LNCaP clone FGC (cell line): Measurements from ENCODE around the gene CASQ2.

Experiments
- DNase-seq: peaks from one replicate; pipeline ENCODE4 v3.0.0-alpha.2; 2011; ENCODE audit warnings: low read depth
- H3K4me3 ChIP-seq: 2 replicates; pipeline ENCODE4 v1.5.1; 2011; ENCODE audit warnings: mild to moderate bottlenecking, low read depth, low read length, control low read depth
- TF ChIP-seq, protein P1 (sequence below): IDR thresholded peaks from 2 replicates; pipeline ENCODE4 v1.5.1; 2012; ENCODE audit warnings: mild to moderate bottlenecking; ENCODE audit not compliant: control insufficient read depth, insufficient read depth; ENCODE audit errors: extremely low read depth

Gene CASQ2

GRCh38 chr1:115661157-115661556 is 107.4 kb downstream of the CASQ2 start:
- TF ChIP-seq, protein P1, sequence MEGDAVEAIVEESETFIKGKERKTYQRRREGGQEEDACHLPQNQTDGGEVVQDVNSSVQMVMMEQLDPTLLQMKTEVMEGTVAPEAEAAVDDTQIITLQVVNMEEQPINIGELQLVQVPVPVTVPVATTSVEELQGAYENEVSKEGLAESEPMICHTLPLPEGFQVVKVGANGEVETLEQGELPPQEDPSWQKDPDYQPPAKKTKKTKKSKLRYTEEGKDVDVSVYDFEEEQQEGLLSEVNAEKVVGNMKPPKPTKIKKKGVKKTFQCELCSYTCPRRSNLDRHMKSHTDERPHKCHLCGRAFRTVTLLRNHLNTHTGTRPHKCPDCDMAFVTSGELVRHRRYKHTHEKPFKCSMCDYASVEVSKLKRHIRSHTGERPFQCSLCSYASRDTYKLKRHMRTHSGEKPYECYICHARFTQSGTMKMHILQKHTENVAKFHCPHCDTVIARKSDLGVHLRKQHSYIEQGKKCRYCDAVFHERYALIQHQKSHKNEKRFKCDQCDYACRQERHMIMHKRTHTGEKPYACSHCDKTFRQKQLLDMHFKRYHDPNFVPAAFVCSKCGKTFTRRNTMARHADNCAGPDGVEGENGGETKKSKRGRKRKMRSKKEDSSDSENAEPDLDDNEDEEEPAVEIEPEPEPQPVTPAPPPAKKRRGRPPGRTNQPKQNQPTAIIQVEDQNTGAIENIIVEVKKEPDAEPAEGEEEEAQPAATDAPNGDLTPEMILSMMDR = no peak
- DNase-seq = no peak
- H3K4me3 ChIP-seq = no peak overlapping the region

DNA sequence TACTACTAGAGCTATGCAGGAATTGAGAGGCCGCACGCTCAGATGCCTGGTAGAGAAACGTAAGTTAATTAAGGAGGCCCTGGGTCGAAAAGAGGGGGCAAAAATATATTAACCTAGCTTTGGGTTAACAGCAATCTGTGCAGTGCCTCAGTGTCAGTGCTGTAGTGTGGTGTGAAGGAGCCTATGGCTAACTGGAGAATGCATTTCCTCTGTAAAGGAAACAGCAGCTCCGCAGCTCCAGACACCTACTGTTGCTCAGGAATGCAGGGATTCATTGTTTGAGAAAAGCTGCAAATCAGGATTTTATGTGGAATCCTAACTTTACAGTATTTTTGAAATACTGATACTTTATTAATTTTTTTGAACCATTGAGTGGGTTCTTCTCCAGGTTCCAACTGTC is 108.4 kb downstream of the CASQ2 start:
- TF ChIP-seq, protein P1 = no peak
- H3K4me3 ChIP-seq = no peak overlapping the region
- no peak for DNase-seq

DNA sequence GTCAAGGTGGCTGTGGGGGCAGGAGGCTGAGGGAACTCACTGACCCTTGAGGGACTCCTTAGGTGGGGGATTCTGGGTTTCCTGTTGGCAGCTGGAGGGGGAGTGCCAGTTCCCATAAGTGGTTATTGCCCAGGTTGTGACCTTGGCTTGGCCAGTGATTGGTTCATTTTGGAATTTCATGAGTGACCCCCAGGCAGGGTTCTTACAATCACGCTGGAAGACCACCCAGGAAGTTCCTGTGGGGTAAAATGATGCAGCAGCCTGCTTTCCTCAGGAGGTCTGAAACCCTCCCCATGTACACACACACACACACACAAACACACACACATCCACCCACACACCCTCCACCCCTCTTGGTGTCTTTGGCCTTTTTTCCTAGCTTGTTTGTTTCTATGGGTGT is 109.9 kb downstream of the CASQ2 start:
- H3K4me3 ChIP-seq = no peak overlapping the region
- TF ChIP-seq, protein P1 = no peak
- DNase-seq = no peak

- no peak for DNase-seq
- TF ChIP-seq, protein P1 = no peak
- H3K4me3 ChIP-seq = no peak overlapping the region
Observed at GRCh38 chr1:115656461-115657077, 111.9 kb downstream of the CASQ2 start.

GRCh38 chr1:115655916-115656315 is 112.6 kb downstream of the CASQ2 start:
- DNase-seq = no peak
- TF ChIP-seq, protein P1 = no peak
- no peak overlapping the region for H3K4me3 ChIP-seq

GRCh38 chr1:115655306-115655663 is 113.2 kb downstream of the CASQ2 start:
- TF ChIP-seq, protein P1 = no peak
- no peak for DNase-seq
- no peak overlapping the region for H3K4me3 ChIP-seq

- no peak overlapping the region for H3K4me3 ChIP-seq
- DNase-seq = no peak
- TF ChIP-seq, protein P1 = no peak
Observed at GRCh38 chr1:115654663-115655305, 113.7 kb downstream of the CASQ2 start.
